Spleen (tissue), 7 donors: ENCODE results near the gene GBP3.
"Not testable (repeated sequence)": the region's sequence is repeated elsewhere in the genome, so short reads cannot be mapped to it uniquely, and the experiment has no call there.

Source experiments
- CTCF ChIP-seq, 11 experiments: fragments of 200-600 bp in 7 of 11; fragments of 450-650 bp in 4 of 11; sonication (generic) in 4 of 11; IDR thresholded peaks in 8 of 11; conservative IDR thresholded peaks in 3 of 11; 1 replicate in 7 of 11; 2 replicates in 4 of 11; pipeline versions ENCODE4 v1.4.0 to v1.8.0; 2016 to 2021; ENCODE audit warnings: antibody characterized with exemption in 11 of 11, inconsistent platforms in 4 of 11, mild to moderate bottlenecking in 1 of 11
- POLR2A ChIP-seq, 3 donors: fragments of 450-650 bp; IDR thresholded peaks; one replicate each; pipeline ENCODE4 v1.5.1; 2017; ENCODE audit warnings: antibody characterized with exemption in 3 of 3, mild to moderate bottlenecking in 1 of 3
- POLR2AphosphoS5 ChIP-seq, 3 donors: sonication (generic); formaldehyde crosslinking; IDR thresholded peaks; one replicate each; pipeline ENCODE4 v1.5.1; 2017; ENCODE audit warnings: antibody characterized with exemption in 3 of 3
- donor health status: DM: no; HTN: no; CAD: no; lungs with moderate emphysema.
- donor health status: DM: no; HTN: no; CAD: no.
- donor health status: DM: no; HTN: no; CAD: no.

DNA sequence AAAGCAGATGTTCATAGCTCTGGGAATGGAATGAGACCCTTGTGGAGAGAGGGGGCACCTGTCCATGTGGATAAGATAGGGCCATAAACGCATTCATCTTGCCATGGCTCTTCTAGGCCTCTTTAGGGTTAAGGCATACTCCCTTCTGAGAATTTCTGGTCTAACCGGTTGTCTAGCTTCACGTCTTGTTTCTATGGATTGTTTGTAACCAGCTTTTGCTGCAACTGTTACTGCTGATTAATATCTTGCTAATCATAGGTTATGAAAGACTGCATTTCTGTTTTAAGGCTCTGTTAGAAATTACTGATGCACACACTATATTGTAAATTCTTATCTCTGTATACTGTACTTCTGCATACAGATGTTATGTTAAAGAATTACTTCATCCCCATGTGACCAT, 4.3 kb downstream of the GBP3 start:
- not testable (repeated sequence) for TF ChIP-seq CTCF (IDR thresholded peaks at IDR 0.05 in 8 of 11, conservative IDR thresholded peaks at IDR 0.05 in 3 of 11); POLR2A (IDR thresholded peaks at IDR 0.05); POLR2AphosphoS5 (IDR thresholded peaks at IDR 0.05)
